HCT116 (cell line): ENCODE data around the gene DRAXIN. TPM values are rescaled to one million over a fixed set of nuclear protein-coding genes. Genes with fewer than 3 reads are reported as not detected.

ENCODE experiments used
- ATAC-seq: fragments of 200-7000 bp; cut with Tn5 transposase; 2 replicates; pipeline ENCODE4 v1.9.1; 2020; ENCODE audit warnings: mild to moderate bottlenecking, moderate library complexity
- BruUV-seq: library from RNA; stranded (reverse); fragments of 400-500 nt; replicated peaks from 2 replicates; lab custom pipeline; 2021; lab: Mats Ljungman, UMichigan
- CTCF ChIA-PET: fragments of 300-600 bp; sonication (Branson Sonifier 250); formaldehyde crosslinking; loops from one replicate; lab custom pipeline; 2021; ENCODE audit warnings: antibody characterized with exemption; lab: Charles Lee
- POLR2A ChIA-PET: fragments of 300-600, 350-600 bp; sonication (Branson Sonifier 250); formaldehyde crosslinking; loops from one replicate; lab custom pipeline; 2021; ENCODE audit warnings: antibody characterized with exemption; lab: Charles Lee
- RAD21 ChIA-PET, 2 experiments: fragments of 300-600 bp; sonication (Branson Sonifier 250); formaldehyde crosslinking; loops; one replicate each; lab custom pipeline; 2023; ENCODE audit warnings: low total read pairs in 2 of 2; ENCODE audit not compliant: uncharacterized antibody in 2 of 2, unreplicated experiment in 2 of 2, low non-redundant PET in 1 of 2; lab: Charles Lee
- DNase-seq: peaks from one replicate; pipeline ENCODE4 v3.0.0-alpha.2; 2010; ENCODE audit warnings: low read depth, low spot score
- H2AFZ ChIP-seq: fragments of 200-600 bp; shearing (Covaris generic), sonication (generic); 2 replicates; pipeline ENCODE4 v1.6.1; 2017; ENCODE audit warnings: low read depth, mixed run types, mixed read lengths, antibody characterized with exemption, low read length; ENCODE audit not compliant: poor library complexity, severe bottlenecking
- H3K27ac ChIP-seq: 2 replicates; pipeline ENCODE4 v1.5.1; 2012; ENCODE audit warnings: low read depth, low read length
- H3K27me3 ChIP-seq: fragments of 200-600 bp; sonication (generic); 2 replicates; pipeline ENCODE4 v1.6.1; 2016; ENCODE audit warnings: mixed run types, low read length, mixed read lengths; ENCODE audit not compliant: insufficient read depth
- H3K36me3 ChIP-seq, 2 experiments: fragments of 200-500 bp in 1 of 2; fragments of 200-600 bp in 1 of 2; sonication (Bioruptor generic) in 1 of 2; sonication (generic) in 1 of 2; 2 replicates each; pipeline versions ENCODE4 v1.5.1 to v1.6.1; 2014 to 2016; ENCODE audit warnings: low read length in 2 of 2, inconsistent platforms in 1 of 2, mixed read lengths in 1 of 2, mixed run types in 1 of 2; ENCODE audit not compliant: insufficient read depth in 2 of 2, control insufficient read depth in 1 of 2
- H3K4me1 ChIP-seq, 2 experiments: fragments of 200-600 bp in 1 of 2; sonication (generic) in 1 of 2; 2 replicates each; pipeline versions ENCODE4 v1.5.1 to v1.6.1; 2012 to 2017; ENCODE audit warnings: low read length in 2 of 2, inconsistent platforms in 1 of 2, mild to moderate bottlenecking in 1 of 2, mixed read lengths in 1 of 2, mixed run types in 1 of 2, moderate library complexity in 1 of 2; ENCODE audit not compliant: insufficient read depth in 2 of 2, control insufficient read depth in 1 of 2
- H3K4me2 ChIP-seq: fragments of 200-600 bp; sonication (generic); 2 replicates; pipeline ENCODE4 v1.6.1; 2017; ENCODE audit warnings: mixed run types, low read length, mixed read lengths
- H3K4me3 ChIP-seq, 2 experiments: fragments of 200-600 bp in 1 of 2; sonication (generic) in 1 of 2; replicated peaks in 1 of 2; 2 replicates each; pipeline ENCODE4 v1.5.1; 2011 to 2016; ENCODE audit warnings: low read length in 2 of 2, control low read depth in 1 of 2, low read depth in 1 of 2, mild to moderate bottlenecking in 1 of 2, mixed read lengths in 1 of 2, mixed run types in 1 of 2
- H3K79me2 ChIP-seq: fragments of 200-600 bp; sonication (generic); 2 replicates; pipeline ENCODE4 v1.6.1; 2017; ENCODE audit warnings: mild to moderate bottlenecking, mixed run types, low read length, moderate library complexity, mixed read lengths; ENCODE audit not compliant: insufficient read depth
- H3K9ac ChIP-seq: fragments of 200-600 bp; sonication (generic); 2 replicates; pipeline ENCODE4 v1.6.1; 2016; ENCODE audit warnings: low read length, mixed read lengths
- H3K9me2 ChIP-seq: fragments of 200-600 bp; sonication (generic), shearing (Covaris generic); 2 replicates; pipeline ENCODE4 v1.6.1; 2017; ENCODE audit warnings: mixed run types, mild to moderate bottlenecking, moderate library complexity; ENCODE audit not compliant: insufficient read depth
- H3K9me3 ChIP-seq, 2 experiments: fragments of 200-500 bp in 1 of 2; fragments of 200-600 bp in 1 of 2; sonication (Bioruptor generic) in 1 of 2; sonication (generic) in 1 of 2; 2 replicates each; pipeline ENCODE4 v1.6.1; 2014 to 2017; ENCODE audit warnings: low read length in 2 of 2, mixed read lengths in 2 of 2, inconsistent platforms in 1 of 2, low read depth in 1 of 2, mild to moderate bottlenecking in 1 of 2, mixed run types in 1 of 2, moderate library complexity in 1 of 2; ENCODE audit not compliant: control insufficient read depth in 1 of 2, insufficient read depth in 1 of 2
- H4K20me1 ChIP-seq: fragments of 200-600 bp; sonication (generic), shearing (Covaris generic); 2 replicates; pipeline ENCODE4 v1.6.1; 2017; ENCODE audit warnings: mixed run types, mild to moderate bottlenecking, moderate library complexity; ENCODE audit not compliant: insufficient read depth
- POLR2AphosphoS5 ChIP-seq: IDR thresholded peaks from 2 replicates; pipeline ENCODE4 v1.6.1; 2011; ENCODE audit warnings: mild to moderate bottlenecking, low read depth, low read length, moderate library complexity
- TCF7L2 ChIP-seq: IDR thresholded peaks from 2 replicates; pipeline ENCODE4 v1.7.0; 2011; ENCODE audit warnings: borderline replicate concordance, inconsistent platforms; ENCODE audit not compliant: insufficient read depth, insufficient read length; ENCODE audit errors: extremely low read depth
- intact Hi-C: fragments of 100-400 bp; cut with micrococcal nuclease; formaldehyde crosslinking; loops from 2 replicates; pipeline ENCODE4 v1.10.0; 2022
- total RNA-seq: library from RNA; stranded (reverse); gene quantifications from one replicate; pipeline ENCODE4 v1.2.1, GENCODE V29; 2021; ENCODE audit not compliant: unreplicated experiment
- TF ChIP-seq, protein P1 (sequence below), 3 experiments: fragments of 200-600 bp in 1 of 3; sonication (generic) in 1 of 3; IDR thresholded peaks in 2 of 3; conservative IDR thresholded peaks in 1 of 3; 2 replicates each; pipeline ENCODE4 v1.5.1; 2012 to 2017; ENCODE audit warnings: low read depth in 2 of 3, low read length in 2 of 3, antibody characterized with exemption in 1 of 3, borderline replicate concordance in 1 of 3, control low read depth in 1 of 3, mild to moderate bottlenecking in 1 of 3, mixed read lengths in 1 of 3, mixed run types in 1 of 3, moderate library complexity in 1 of 3; ENCODE audit not compliant: insufficient read depth in 1 of 3

The DRAXIN gene
- total RNA-seq, 1 experiment from 2014 or later, result 0.47 TPM

DNA sequence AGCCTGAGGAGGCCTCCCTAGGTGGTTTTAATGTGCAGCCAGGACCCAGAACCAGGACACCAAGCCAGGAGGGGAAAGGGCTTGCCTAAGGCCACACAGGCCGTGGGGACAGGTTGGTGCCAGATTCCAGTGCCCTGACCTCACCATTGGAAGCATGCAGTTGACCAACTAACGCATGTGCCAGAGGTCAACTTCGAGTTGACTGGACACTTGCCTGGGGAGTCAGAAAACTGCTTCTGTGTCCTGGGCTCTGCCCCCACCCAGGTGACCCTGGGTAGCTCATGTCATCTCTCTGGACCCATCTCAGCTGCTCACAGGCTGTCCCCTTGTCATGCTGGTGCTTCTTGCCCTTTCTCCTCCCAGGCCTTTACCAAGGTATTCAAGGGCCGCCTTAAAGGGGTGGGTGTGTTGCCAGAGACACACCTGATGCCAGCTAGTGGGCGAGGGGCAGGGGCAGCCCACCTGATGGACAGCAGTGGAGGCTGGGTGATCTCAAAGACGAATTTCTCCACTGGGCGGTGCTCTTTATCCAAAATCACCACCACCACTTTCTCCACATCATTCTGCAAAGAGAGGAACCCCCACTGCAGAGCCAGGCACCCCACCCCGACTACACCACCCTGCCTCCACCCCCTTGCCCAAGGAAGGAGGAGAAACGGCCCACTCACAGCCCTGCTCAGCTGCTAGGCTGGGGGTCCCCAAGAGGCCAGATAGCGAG is 15.0 kb upstream of the DRAXIN start:
- ChIA-PET RAD21 (no interaction called here), POLR2A (no interaction called here)
- Histone ChIP-seq H3K79me2 (peaks cover 14% of the 10 kb centered on the region; the same call in 1 of the 2 replicates), H3K36me3 (peaks cover 19 to 21% of the 10 kb centered on the region in 2 experiments; a peak in 3 of 4 replicates), H3K9ac (no peak overlapping the region), H3K9me3 (no peaks in the 10 kb centered on the region), H3K27ac (no peak overlapping the region), H3K9me2 (no peaks in the 10 kb centered on the region)
- DNase-seq, result no peak
- intact Hi-C loops, result no loop called here
- TF ChIP-seq, protein P1, sequence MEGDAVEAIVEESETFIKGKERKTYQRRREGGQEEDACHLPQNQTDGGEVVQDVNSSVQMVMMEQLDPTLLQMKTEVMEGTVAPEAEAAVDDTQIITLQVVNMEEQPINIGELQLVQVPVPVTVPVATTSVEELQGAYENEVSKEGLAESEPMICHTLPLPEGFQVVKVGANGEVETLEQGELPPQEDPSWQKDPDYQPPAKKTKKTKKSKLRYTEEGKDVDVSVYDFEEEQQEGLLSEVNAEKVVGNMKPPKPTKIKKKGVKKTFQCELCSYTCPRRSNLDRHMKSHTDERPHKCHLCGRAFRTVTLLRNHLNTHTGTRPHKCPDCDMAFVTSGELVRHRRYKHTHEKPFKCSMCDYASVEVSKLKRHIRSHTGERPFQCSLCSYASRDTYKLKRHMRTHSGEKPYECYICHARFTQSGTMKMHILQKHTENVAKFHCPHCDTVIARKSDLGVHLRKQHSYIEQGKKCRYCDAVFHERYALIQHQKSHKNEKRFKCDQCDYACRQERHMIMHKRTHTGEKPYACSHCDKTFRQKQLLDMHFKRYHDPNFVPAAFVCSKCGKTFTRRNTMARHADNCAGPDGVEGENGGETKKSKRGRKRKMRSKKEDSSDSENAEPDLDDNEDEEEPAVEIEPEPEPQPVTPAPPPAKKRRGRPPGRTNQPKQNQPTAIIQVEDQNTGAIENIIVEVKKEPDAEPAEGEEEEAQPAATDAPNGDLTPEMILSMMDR (IDR thresholded peaks at IDR 0.05 in 2 of 3, conservative IDR thresholded peaks at IDR 0.05 in 1 of 3; ENCODE audit: borderline replicate concordance in 1 of 3, insufficient read depth in 1 of 3, low read depth in 2 of 3, low read length in 2 of 3), result 0 out of 6 replicates have a peak, but pooled peaks of 1 of the 3 experiments have one; percentile 14
- TF ChIP-seq POLR2AphosphoS5, result no peak
- TF ChIP-seq, all 23 proteins: peak for 1
- H3K27me3 ChIP-seq, result no peaks in the 10 kb centered on the region
- no peak overlapping the region for H3K4me3 ChIP-seq
- no peak overlapping the region for H2AFZ ChIP-seq
- peaks cover 4 to 17% of the 10 kb centered on the region in 2 experiments; a peak in 3 of 4 replicates for H3K4me1 ChIP-seq
- H3K4me2 ChIP-seq, result no peak overlapping the region
- CTCF ChIA-PET, result no interaction called here
- H4K20me1 ChIP-seq, result no peaks in the 10 kb centered on the region
- no TSS peak for BruUV-seq
- no peak for ATAC-seq

DNA sequence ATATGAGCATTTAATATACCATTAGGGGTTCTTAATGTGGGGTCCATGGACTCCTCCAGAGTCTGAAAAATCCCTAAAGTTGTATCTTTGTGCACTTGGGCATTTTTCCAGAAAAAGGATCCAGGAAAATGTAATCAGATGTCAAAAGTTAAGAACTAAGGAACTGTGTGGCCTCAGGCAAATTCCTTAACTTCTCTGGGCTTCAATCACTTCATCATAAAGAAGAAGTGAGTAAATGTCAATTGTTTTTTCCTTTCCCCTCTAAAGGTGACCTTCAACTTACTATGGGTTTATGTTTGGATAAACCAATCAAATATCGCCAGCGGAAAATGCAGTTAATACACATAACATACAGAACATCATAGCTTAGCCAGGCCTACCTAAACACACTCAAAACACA is 13.1 kb upstream of the DRAXIN start:
- ATAC-seq, result no peak
- Histone ChIP-seq H3K9ac (no peak overlapping the region), H4K20me1 (no peaks in the 10 kb centered on the region), H2AFZ (no peak overlapping the region), H3K36me3 (peaks cover 17 to 18% of the 10 kb centered on the region in 2 experiments; a peak in 3 of 4 replicates), H3K9me2 (no peaks in the 10 kb centered on the region), H3K27me3 (no peaks in the 10 kb centered on the region), H3K4me2 (no peak overlapping the region), H3K9me3 (no peaks in the 10 kb centered on the region), H3K79me2 (peaks cover 14% of the 10 kb centered on the region; the same call in 1 of the 2 replicates), H3K27ac (no peak overlapping the region), H3K4me3 (no peak overlapping the region), H3K4me1 (peaks cover 15 to 24% of the 10 kb centered on the region in 2 experiments; a peak in 3 of 4 replicates)
- no TSS peak for BruUV-seq
- intact Hi-C loops, result no loop called here
- RAD21 ChIA-PET, result no interaction called here
- TF ChIP-seq TCF7L2, result no peak
- CTCF ChIA-PET, result no interaction called here
- no peak for DNase-seq
- POLR2A ChIA-PET, result interaction anchor here (1.7 kb wide), 1 partner anchor 14 kb away, joined by 3 read pairs; the partner anchor contains the start of gene FBXO6
